ENCODE measurements around the gene FBXL4.
A peak's percentile ranks its signal among the peaks of the same experiment; 100 is the strongest.

FBXL4 gene

DNA sequence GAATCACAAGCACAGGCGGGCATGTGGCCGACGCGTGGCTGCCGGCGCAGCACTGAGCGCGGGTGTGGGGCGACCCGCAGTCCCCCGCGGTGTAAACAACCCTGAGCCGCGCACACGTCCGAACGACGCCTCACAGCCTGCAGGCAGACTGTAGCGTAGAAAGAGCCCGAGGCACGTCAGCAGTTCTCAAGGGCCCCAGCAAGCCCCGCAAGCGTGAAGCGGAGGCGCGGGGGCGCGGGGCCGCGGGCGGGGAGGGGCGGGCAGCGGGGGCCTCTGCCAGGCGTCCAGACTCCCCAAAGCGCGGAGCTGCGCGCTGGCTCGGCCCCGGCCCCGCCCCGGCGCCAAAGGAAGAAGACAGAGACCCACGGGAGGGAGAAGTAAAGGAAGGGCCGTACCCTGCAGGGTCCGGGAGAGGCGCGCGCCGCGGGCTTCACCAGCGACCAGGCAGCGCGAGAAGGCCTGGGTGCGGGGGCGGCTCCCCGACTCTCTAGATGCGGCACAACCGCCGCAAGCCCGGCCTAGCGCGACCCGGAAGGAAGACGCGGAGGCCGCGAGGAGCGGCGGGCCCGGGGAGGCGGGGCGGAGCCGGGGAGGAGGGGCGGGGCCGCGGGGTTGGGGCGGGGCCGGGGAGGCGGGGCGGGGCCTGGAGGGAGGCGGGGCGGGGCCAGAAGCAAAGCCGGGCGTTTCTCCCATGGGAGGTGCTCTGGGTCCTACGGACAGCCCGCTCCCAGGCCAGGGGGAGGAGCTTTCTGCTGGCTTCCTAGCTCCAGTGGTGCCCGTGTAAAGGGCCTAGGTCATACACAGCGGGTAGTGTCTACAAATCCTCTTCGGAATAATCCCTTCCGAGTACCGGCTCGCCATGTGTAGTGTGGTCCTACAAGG is at the start of gene FBXL4:
Gene FBXL4 (minus strand): TSS at position 536 of the 882 bp plus-strand sequence. CDS start 20,958 bp downstream, outside the sequence.
- peak; percentile 95 for DNase-seq (ENCODE audit: low spot score)

DNA sequence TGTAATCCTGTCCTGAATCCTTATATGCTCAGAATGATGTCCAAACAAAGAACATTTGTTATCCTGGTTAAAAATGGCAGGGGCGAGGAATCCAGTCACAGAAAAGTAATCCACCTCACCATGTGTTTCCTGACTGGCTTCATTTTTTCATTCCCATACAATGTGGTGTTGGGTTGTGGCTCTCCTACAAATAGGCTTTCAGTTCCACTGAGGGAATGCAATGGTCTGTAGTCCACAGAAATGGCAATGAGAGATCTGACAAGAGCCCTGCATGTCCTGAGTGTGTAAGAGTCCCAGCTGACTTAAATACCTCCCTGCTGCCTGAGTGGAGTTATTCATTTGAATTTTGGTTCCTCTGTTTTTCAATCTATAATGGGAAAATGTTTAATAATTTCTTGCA is 47.4 kb upstream of the FBXL4 start:
- no peak for DNase-seq (ENCODE audit: low spot score)

DNA sequence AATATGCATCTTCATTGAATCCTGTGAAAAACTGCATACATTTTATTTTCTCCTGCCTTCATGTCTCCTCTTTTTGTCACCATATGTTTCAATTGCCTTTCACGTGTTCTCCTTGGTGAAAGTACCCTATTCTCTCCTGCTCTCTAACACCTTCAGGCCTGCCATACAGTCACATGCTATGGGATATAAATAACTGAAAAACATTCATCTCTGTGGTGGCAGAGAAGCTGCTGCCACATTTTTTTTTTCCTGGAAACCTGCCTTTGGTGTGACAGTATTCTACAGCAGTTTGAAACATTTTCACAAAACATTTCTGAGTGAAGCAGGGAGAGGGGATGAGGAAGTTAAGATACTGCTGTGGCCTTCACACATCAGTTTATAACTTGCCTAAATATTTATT is 44.8 kb upstream of the FBXL4 start:
- no peak for DNase-seq (ENCODE audit: low spot score)

DNA sequence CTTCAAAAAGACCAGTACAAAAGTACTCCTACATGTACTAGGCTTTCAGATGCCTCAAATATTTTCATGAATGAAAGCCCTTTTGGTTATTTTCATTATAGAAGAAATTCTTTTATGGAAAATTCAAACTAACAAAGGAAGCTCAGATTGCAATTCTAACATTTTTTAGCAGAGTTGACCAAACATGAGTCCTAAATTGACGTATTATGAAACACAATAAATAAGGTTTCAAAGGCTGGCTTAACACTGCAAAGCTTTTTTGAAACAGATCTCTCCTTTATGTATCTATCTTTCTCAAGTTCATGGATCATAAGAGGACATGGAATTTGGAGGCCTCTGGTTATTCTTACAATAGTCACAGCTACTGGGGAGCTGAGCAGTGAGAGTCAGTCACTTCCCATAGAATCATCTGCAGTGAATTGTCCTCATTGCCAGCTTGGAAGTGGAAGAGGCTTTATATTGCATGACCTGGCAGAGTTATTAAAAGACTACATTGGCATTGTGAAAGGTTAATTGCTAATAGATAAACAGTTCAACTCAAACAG is 38.4 kb upstream of the FBXL4 start:
- DNase-seq (ENCODE audit: low spot score): no peak

DNA sequence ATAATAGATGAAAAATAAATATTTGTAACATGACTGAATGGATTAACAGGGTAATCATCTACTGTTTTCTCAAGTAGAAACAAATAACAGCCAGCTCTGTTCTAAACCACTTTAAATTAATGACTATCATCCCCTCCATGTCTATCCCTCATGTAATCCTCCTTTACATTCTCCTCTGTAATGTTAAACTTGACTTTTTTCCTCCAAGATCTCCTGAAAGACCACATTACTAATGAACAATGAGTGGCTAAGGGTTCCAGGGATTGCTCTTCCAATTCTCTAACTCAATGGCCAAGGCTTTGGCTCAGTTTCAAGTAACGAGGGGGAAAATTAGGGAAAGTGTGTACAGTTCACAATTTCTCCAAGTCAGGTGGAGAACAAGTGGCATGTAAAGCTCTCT is 37.6 kb upstream of the FBXL4 start:
- DNase-seq (ENCODE audit: low spot score): no peak

DNA sequence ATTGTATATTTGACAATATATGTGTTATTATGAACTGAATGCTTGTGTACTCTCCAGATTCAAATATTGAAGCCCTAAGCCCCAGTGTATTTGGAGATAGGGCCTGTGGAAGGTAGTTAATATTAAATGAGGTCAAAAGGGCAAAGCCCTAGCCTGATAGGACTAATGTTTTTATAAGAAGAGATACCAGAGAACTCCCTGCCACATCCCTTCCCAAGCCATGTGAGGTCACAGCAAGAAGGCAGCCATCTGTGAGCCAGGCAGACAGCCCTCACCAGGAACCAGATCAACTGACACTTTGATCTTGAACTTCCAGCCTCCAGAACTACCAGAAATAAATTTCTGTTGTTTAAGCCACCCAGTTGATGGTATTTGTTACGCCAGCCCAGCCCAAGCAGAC is 36.4 kb upstream of the FBXL4 start:
- no peak for DNase-seq (ENCODE audit: low spot score)

DNA sequence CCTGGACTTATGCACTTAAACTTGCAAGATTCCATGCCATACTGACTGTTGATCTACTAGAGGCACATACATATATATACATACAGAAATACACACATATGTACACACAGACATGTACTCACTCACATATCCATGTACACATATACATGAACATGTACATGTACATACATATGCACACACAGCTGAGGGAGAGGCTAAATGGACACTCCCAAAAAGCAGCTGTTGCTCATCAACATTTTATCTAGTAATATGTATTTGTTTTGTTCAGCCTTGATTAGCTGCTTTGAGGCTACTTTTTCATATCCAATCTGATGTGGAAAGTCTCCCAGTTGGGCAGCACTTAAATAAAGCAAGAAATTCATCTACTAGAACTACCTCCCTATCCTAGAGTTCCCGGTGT is 33.7 kb upstream of the FBXL4 start:
- DNase-seq (ENCODE audit: low spot score): no peak

DNA sequence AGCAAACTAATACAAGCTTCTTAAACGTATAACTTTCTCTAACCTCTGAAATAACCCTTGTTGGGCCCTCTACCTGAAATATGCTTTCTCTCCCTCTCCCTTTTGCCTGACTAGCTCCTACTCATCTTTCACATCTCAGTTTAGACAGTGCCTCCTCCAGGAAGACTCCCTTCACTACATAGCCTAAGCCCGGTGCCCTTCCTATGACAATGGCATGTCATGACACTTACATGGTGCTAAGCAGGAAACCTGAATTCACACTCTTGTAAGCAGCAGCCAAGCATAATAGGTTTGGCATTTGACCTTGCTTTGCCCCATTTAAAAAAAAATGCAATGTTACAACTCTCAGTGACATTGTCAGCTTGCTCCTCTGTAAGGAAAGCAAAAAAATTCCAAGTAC is 33.1 kb upstream of the FBXL4 start:
- DNase-seq (ENCODE audit: low spot score): no peak

DNA sequence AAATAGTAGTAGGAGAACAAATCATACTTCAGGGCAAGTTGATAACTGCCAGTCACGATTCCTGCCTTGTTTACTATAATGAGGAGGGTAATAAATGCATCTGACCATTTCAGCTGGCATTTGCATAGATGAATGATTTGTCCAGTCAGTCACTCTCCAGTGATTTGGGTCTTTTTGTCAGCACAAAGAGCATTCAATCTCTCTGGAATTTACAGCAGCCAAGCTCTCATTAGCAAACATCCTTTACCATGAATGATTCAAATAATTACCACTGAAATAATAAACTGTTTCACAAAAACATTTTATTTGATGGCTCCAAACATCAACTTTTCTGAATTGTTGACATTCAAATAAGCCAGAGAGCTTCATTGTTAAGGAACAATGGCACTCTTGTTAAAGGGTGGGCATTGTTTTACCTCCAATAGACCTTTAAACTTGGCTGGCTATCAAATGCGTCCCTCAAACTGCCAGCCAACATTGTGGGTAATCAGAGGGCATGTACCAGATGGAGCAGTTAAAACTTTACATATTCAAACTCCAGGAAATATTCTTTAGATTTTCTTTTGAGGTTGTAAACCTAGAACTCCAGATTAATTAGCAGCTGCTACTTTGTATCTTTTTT is 30.0 kb upstream of the FBXL4 start:
- no peak for DNase-seq (ENCODE audit: low spot score)

DNA sequence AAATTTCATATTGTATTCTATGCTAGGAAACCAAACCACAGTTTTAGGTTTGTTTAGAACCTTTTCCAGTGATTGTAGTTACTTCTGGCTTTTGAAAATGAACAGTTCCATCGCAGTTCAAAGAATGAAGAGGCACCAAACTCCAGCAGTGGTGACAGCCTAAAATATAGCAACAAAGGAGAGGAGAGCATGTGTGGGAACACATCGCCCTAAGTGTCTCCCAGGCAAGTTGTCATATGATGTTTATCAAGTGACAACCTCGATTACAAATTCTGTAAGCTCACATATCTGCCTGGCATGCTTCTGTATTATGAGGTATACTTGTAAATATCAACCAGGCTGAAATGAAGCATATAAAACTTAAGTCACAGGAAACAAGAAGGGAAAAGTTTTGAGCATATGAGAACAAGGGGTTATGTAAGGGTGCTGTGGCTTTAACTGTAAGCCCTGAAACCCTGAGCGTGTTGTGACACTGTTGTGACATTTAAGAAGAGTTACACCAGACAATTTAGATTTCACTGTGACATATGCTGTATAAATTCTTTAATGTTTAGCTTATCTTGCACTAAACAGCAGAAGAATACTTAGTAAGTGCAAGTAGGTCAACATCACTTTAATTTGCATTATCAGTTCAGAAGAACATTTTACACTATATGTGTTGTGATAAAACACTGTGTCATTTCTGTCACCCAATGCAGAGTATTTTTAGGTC is 29.1 kb upstream of the FBXL4 start:
- no peak for DNase-seq (ENCODE audit: low spot score)

DNA sequence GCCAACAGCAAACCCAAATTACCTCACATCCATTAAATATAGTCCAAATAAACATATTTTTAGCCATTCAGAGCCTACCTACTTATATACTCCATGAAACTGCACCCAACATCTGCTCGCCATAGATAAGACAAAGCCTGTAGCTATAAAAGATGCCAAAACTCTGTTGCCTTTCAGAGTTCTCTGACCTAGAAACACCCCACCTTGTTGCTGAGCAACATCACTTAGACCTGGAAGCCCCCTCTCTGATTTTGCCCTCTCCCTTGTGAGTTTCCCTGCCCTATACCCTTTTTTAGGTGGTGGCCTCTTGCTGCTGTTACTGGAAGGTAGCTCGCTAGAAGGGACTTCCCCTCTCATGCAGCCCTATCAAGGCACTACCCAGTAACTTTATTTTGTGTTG is 27.7 kb upstream of the FBXL4 start:
- DNase-seq (ENCODE audit: low spot score): no peak

DNA sequence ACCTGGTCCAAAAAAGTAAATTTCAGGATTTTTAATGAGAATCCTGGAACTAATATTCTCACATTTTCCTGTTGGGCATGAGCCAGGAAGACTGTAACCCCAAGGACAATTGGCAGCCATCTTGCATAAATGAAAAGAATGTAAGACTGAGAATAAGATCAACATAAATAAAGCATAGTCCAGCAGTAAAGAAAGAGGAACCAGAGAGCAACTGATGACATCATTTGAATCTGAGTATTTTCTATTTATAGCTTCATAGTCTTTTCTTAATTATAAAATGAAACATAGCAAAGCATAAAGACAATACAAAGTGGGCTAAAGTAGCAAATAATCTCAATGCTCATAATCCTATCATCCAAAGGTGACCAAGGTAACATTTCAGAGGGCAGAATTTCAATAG is 26.6 kb upstream of the FBXL4 start:
- DNase-seq (ENCODE audit: low spot score): no peak

DNA sequence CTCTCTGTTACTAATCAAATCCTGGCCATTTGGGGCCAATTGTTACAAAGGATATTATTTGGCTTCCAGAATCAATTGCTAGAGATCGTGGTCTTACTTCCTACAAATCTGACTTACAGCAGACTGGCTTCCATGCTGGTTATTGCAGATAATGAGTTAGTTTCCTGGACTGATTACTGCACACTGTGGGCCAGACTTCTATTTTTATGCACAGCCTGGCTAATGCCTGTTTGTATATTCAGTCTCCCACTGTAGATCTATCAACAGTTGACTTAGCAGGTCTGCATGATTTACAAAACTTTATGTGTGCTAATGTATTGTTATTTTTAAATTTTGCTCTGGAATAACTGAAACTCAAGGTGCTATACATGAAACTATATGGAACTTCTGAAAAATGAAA is 25.8 kb upstream of the FBXL4 start:
- DNase-seq (ENCODE audit: low spot score): no peak

DNA sequence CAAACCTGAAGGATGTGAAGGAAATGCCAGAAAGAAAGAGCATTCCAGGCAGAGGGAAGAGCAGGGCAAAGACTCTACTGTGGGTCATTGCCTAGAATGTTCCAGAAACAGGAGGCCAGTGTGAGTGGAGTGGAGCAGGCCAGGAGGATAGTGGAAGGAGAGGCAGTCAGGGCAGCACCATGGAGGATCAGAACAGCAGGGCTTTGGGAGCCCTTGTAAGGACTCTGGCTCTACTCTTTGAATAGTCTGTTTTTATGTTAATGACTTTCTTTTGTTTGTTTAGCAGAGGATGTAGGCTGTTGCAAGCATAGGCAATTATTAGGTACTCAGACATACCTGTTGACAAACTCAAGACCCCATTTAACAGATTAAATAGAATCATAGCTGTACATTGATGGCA is 23.6 kb upstream of the FBXL4 start:
- DNase-seq (ENCODE audit: low spot score): no peak

DNA sequence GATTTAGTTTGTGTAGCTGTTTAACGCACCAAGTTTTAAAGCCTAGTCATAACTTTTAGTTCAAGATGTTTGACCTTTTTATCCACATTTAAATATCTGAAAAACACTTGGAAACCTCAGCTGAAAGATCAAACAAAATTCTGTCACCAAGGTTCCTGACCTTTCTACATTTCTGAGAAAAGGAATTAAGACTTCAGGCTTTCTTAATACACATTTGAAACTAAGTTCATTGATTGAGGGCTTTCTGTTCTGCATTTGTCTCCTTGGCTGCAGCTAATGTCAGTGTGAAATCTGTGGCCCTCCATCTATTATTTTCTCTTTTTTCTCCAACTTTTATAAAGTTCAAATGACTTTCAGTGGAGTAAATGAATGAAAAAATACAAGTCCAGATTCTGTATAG is 22.7 kb upstream of the FBXL4 start:
- no peak for DNase-seq (ENCODE audit: low spot score)

DNA sequence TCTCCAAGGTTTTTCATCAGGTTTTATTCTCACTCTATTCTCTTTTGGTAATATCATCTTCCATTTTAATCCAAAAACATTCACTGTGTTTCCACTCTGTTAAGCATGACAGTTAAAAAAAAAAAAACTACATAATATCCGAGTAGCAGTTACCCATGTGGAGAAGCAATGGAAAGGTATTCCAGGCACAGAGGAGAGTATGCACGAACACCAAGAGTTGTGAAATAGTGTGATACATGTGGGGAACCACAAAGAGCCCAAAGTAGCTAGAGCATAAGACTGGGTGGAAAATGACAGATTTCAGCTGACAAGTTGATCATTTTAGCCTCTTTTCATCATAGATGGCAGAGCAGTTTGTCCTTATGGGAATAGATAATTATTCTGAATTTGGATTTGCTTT is 19.9 kb upstream of the FBXL4 start:
- no peak for DNase-seq (ENCODE audit: low spot score)

DNA sequence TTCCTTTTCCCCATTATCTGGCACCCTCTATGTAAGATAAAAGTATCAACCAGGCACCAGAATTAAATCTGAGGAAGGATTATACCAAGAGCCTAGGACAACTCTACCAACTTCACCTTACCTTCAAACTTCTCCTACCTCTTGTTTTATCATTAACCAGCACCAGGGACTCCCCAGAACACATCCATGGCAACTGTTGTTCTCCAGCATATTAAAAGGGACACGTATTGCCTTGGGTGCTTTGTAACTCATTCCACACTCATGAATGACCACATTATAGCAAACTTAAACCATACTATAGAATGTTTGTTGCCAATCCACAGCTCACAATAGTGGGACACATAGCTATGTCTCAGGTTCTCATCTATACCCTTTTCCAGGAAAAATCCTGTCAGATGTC is 11.9 kb upstream of the FBXL4 start:
- no peak for DNase-seq (ENCODE audit: low spot score)

DNA sequence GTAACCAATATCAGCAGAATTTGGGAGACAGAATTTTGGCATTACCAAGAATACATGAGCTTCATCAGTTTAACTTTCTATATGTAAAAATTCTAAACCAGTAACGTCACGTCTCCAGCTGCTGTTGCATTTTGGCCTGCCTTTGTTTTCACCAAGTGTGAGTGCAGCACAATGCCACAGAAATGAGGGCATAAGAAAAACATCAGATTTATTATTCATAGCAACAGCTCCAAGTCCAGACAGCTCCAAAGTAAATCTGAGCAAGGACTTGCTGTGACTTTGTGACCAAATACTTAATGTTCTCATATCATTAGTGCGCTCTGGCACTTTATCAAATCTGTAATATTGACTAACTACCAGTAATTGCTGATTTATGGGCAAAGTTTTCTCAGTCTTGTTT is 11.0 kb upstream of the FBXL4 start:
- no peak for DNase-seq (ENCODE audit: low spot score)

DNA sequence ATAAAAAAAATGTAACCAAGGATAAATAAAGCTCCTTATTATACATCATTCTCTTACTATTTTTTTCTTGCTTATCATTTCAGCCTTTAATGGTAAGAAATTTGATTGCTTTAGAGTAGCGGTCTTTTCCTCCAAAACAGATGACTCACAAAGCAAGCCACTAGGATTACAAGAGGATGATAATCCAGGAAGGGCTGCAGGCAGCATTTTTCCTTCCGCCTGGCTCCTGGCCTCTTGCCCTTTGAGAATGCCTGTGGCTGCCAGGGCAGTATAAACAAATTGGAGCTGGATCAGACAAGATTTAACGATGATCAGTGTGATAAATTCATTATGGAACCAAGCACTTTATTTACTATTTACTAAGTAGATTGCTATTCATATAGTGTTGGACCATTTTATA is 9.7 kb upstream of the FBXL4 start:
- peak; percentile 75 for DNase-seq (ENCODE audit: low spot score)

DNA sequence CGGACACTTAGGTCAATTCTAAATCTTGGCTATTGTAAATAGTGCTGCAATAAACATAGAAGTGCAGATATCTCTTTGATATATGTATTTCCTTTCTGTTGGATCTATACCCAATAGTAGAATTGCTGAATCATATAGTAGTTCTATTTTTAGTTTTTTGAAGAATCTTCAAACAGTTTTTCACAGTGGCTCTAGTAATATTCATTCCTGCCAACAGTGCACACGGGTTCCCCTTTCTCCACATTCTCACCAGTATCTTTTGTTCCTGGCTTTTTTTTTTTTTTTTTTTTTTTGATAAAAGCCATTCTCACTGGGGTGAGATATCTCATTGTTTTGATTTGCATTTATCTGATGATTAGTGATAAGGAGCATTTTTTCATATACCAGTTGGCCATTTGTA is 1.8 kb upstream of the FBXL4 start:
- DNase-seq (ENCODE audit: low spot score): no peak

DNA sequence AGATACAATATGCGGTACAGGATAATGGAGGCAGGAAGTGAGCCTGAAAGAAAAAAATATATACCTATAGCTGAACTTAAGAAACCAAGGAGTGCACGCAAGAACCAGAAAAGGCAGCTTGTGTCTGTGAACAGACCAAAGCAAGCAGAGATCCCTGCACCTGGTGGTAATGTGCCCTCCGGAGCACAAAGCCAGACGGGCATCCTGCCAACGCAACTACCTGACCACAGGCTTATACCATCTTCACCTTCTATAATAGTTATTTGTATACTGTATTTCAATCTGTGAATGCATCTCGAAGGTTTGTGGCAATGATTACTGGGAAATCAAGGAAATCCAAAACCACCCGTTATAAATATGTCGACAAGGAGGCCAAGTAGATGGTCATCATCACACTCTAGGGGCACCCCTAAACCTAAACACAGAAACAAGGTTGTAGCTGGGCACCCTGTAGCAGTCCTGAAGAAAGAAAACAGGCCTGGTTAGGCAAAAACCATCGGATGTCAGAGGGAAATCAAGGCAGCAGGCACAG is 801 bp downstream of the FBXL4 start:
- no peak for DNase-seq (ENCODE audit: low spot score)

DNA sequence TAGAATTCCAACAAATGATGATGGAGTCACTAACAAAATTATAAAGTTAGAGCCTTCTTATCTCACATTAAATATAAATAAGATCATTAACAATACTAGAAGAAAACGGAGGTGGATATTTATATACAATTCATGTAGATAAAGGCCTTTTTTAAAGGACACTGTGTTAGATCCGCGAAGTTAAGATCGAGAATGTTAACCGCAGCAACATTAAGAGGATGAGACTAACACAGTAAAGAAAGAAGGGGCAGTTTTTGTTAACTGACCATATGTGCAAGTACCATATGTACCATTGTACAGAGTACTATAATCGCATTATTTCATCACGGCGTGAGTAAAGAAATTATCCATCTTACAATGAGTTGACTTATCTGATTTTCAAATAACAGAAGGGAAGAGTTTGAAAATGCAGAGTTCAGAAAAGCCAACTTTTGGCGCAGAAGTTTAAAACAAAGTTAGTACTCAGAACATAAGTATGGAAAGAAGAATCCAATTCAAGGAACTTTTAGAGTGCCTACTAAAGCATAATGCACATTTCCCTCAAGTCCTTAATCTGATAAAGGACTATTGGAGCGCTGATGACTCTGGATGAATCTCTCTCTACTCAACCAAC is 1.4 kb downstream of the FBXL4 start:
- DNase-seq (ENCODE audit: low spot score): no peak

Data from AG08395 (cell line).